GM12878 (cell line): ENCODE results near the gene ADPRS. TPM values are rescaled to one million over a fixed set of nuclear protein-coding genes. Genes with fewer than 3 reads are reported as not detected.
A peak's percentile ranks its signal among the peaks of the same experiment; 100 is the strongest.

Experiments
- ATF3 ChIP-seq: IDR thresholded peaks from 2 replicates; pipeline ENCODE4 v1.6.1; 2011; ENCODE audit warnings: low read depth, mild to moderate bottlenecking, low read length, moderate library complexity, borderline replicate concordance; ENCODE audit errors: extremely low read depth
- CHD4 ChIP-seq: fragments of 200-600 bp; sonication (generic); IDR thresholded peaks from 2 replicates; pipeline ENCODE4 v1.6.1; 2016; ENCODE audit warnings: mild to moderate bottlenecking
- E2F4 ChIP-seq: IDR thresholded peaks from 2 replicates; pipeline ENCODE4 v1.6.1; 2012; ENCODE audit warnings: low read depth, low read length, improper control_type of control experiment
- EGR1 ChIP-seq, 2 experiments: IDR thresholded peaks; 1 replicate in 1 of 2; 2 replicates in 1 of 2; pipeline ENCODE4 v1.6.1; 2011 to 2012; ENCODE audit warnings: low read depth in 2 of 2, low read length in 2 of 2, borderline replicate concordance in 1 of 2, mild to moderate bottlenecking in 1 of 2, moderate library complexity in 1 of 2
- ESRRA ChIP-seq: IDR thresholded peaks from 2 replicates; pipeline ENCODE4 v1.6.1; 2012; ENCODE audit warnings: mild to moderate bottlenecking, low read length, improper control_type of control experiment
- HCFC1 ChIP-seq: fragments of 150-350 bp; IDR thresholded peaks from 2 replicates; pipeline ENCODE4 v1.6.1; 2014; ENCODE audit warnings: low read length
- IKZF1 ChIP-seq: fragments of 450-650 bp; conservative IDR thresholded peaks from 2 replicates; pipeline ENCODE4 v1.6.1; 2017; ENCODE audit warnings: antibody characterized with exemption, mild to moderate bottlenecking
- KLF5 ChIP-seq: fragments of 450-650 bp; IDR thresholded peaks from 2 replicates; pipeline ENCODE4 v1.6.1; 2014; ENCODE audit warnings: mild to moderate bottlenecking; ENCODE audit not compliant: partially characterized antibody
- PBX3 ChIP-seq: IDR thresholded peaks from 2 replicates; pipeline ENCODE4 v1.6.1; 2011; ENCODE audit warnings: mild to moderate bottlenecking, low read depth, low read length, moderate library complexity; ENCODE audit not compliant: insufficient replicate concordance
- PKNOX1 ChIP-seq: fragments of 450-650 bp; IDR thresholded peaks from 2 replicates; pipeline ENCODE4 v1.6.1; 2016; ENCODE audit warnings: mild to moderate bottlenecking
- PML ChIP-seq: IDR thresholded peaks from 2 replicates; pipeline ENCODE4 v1.6.1; 2012; ENCODE audit warnings: low read length, inconsistent platforms
- PRDM15 ChIP-seq: fragments of 450-650 bp; formaldehyde crosslinking; IDR thresholded peaks from 2 replicates; pipeline ENCODE4 v1.4.0; 2020; ENCODE audit warnings: mild to moderate bottlenecking, moderate library complexity
- RAD21 ChIP-seq: IDR thresholded peaks from 2 replicates; pipeline ENCODE4 v1.6.1; 2011; ENCODE audit warnings: mild to moderate bottlenecking, low read depth, low read length, moderate library complexity; ENCODE audit not compliant: insufficient read depth
- RCOR1 ChIP-seq: conservative IDR thresholded peaks from 2 replicates; pipeline ENCODE4 v1.6.1; 2012; ENCODE audit warnings: low read depth, low read length, improper control_type of control experiment
- RELB ChIP-seq: fragments of 450-650 bp; IDR thresholded peaks from 2 replicates; pipeline ENCODE4 v1.6.1; 2017; ENCODE audit warnings: low read depth, mild to moderate bottlenecking, moderate library complexity
- SIX5 ChIP-seq: IDR thresholded peaks from 2 replicates; pipeline ENCODE4 v1.6.1; 2011; ENCODE audit warnings: mild to moderate bottlenecking, low read depth, low read length, moderate library complexity; ENCODE audit not compliant: severe bottlenecking
- SREBF2 ChIP-seq: IDR thresholded peaks from 2 replicates; pipeline ENCODE4 v1.6.1; 2012; ENCODE audit warnings: mild to moderate bottlenecking, low read length
- STAT1 ChIP-seq: fragments of 450-650 bp; conservative IDR thresholded peaks from 2 replicates; pipeline ENCODE4 v1.6.1; 2014; ENCODE audit warnings: antibody characterized with exemption, mild to moderate bottlenecking
- SUPT20H ChIP-seq: IDR thresholded peaks from 2 replicates; pipeline ENCODE4 v1.6.1; 2011; ENCODE audit warnings: low read depth, mild to moderate bottlenecking, low read length, moderate library complexity, borderline replicate concordance; ENCODE audit not compliant: control insufficient read depth
- TAF1 ChIP-seq: IDR thresholded peaks from 2 replicates; pipeline ENCODE4 v1.6.1; 2011; ENCODE audit warnings: mild to moderate bottlenecking, low read depth, low read length, borderline replicate concordance
- polyA plus RNA-seq, 11 experiments: library from polyadenylated mRNA; depleted of rRNA in 4 of 11; unstranded in 6 of 11; stranded (reverse) in 5 of 11; fragments of >200 nt; fragmentation: Nextera tagmentation in 4 of 11; fragmentation: Illumina TruSeq in 1 of 11; extraction: Ambion mirVana in 4 of 11; extraction: Trizol in 1 of 11; gene quantifications; 1 replicate in 1 of 11; 2 replicates in 10 of 11; pipeline versions ENCODE4 v1.2.1 to v1.2.3, GENCODE V29; 2011 to 2016; ENCODE audit warnings: inconsistent platforms in 2 of 11, missing spikeins in 2 of 11, low read depth in 1 of 11
- total RNA-seq, 4 experiments: library from RNA; depleted of rRNA in 3 of 4; stranded (reverse); fragments of >200 nt in 3 of 4; fragmentation: Illumina TruSeq in 1 of 4; extraction: Trizol in 1 of 4; gene quantifications; 2 replicates each; pipeline versions ENCODE4 v1.2.1 to v1.2.3, GENCODE V29; 2013 to 2021

The ADPRS gene
- total and polyA plus RNA-seq, 10 of the 15 experiments (the other 5 are each of a cell fraction or from before 2014, with no cell fraction given), result 7.6 to 57.6 (median 39.1) TPM

- no peak for TF ChIP-seq PRDM15 (CRISPR knock-in tag)
- no peak for TF ChIP-seq PKNOX1
- peak; percentile 91 for TF ChIP-seq PML
- TF ChIP-seq RELB, result peak; percentile 79
- TF ChIP-seq RAD21, result peak; percentile 34; the same call in 1 of the 2 replicates
- TF ChIP-seq SUPT20H, result no peak
- peak; percentile 98 for TF ChIP-seq TAF1
- peak; percentile 91 for TF ChIP-seq STAT1
- TF ChIP-seq CHD4, result no peak
- 0 out of 2 replicates have a peak, but pooled peaks have one; percentile 24 for TF ChIP-seq SREBF2
- TF ChIP-seq PBX3, result no peak
- TF ChIP-seq SIX5, result peak; percentile 50
- no peak; the same call in 1 of the 2 replicates for TF ChIP-seq ATF3
- peak; percentile 73 for TF ChIP-seq KLF5
- peak in 1 of 2 experiments; percentile 96; a peak in 2 of 3 replicates for TF ChIP-seq EGR1 (IDR thresholded peaks at IDR 0.05; ENCODE audit: borderline replicate concordance in 1 of 2, low read depth in 2 of 2, low read length in 2 of 2)
- 0 out of 2 replicates have a peak, but pooled peaks have one; percentile 16 for TF ChIP-seq RCOR1
- TF ChIP-seq E2F4, result no peak; the same call in 1 of the 2 replicates
- peak; percentile 95 for TF ChIP-seq IKZF1
- TF ChIP-seq HCFC1, result peak; percentile 84
- TF ChIP-seq ESRRA, result peak; percentile 50
These were observed at the start of gene ADPRS (continued) for GRCh38 chr1:36088577-36089392.
